HG03196 (cell line): ENCODE measurements around the gene RPS21.
A peak's percentile ranks its signal among the peaks of the same experiment; 100 is the strongest.

Experiments used
- ATAC-seq: cut with Tn5 transposase; IDR thresholded peaks from one replicate; pipeline ENCODE4 v1.9.1; 2021; ENCODE audit not compliant: unreplicated experiment

RPS21 gene

DNA sequence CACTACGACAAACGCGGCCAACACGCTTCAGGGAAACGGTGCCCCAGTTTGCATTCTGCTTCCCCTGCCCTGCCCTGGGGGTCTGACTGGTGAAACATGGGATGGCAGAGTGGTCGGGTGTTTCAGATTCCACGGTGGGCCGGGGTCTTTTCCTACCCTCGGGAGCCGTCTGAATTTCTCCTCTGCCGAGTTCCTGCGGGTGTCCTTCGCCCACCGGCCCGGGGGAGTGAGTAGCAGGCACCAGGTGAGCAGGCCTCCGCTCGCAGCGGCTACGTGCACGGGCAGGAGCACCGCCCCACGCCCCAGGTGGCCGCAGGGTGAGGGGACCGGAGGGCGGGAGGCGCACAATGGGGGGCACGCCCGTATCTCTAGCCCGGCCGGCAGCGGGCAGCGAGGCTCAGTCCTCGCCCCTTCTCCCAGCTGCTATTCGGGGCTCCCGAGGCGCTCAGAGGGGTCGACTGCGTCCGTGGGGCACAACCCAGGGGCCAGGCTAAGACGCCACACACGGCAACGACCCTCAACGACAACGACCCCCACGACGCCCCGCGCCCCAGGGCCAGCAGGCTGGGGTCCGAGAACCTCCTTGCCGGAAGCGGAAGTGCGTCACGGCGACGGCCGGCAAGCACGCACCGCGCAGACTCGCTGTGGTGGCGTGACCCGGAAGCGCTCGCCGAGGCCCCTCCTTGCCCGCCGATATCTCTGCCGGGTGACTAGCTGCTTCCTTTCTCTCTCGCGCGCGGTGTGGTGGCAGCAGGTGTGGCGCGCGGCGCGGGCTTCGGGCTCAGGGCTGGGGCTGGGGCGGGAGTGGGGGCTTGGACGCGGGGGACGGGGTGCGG, at the start of gene RPS21:
Gene RPS21 (plus strand): TSS at position 721 of the 836 bp plus-strand sequence. CDS start 236 bp downstream, outside the sequence.
- ATAC-seq: peak; percentile 76

GRCh38 chr20:62337558-62338293, 49.2 kb upstream of the RPS21 start:
- no peak for ATAC-seq

DNA sequence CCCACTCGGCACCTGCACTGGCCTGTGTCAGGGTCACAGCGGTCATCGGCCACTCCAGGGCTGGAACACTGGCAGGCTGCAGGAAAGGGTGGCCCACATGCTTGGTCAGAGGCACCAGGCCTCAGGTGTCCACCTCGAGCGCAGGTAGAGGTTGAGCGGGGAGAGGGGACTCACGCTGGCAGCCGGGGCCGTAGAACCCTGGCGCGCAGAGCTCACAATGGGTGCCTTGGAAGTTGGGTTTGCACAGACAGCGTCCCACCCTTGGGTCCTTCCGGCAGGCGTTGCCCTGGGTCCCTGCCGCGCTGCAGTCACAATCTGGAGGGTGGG, 48.6 kb upstream of the RPS21 start:
- no peak for ATAC-seq

- peak; percentile 65 for ATAC-seq
Observed at GRCh38 chr20:62339647-62340062, 47.2 kb upstream of the RPS21 start.

DNA sequence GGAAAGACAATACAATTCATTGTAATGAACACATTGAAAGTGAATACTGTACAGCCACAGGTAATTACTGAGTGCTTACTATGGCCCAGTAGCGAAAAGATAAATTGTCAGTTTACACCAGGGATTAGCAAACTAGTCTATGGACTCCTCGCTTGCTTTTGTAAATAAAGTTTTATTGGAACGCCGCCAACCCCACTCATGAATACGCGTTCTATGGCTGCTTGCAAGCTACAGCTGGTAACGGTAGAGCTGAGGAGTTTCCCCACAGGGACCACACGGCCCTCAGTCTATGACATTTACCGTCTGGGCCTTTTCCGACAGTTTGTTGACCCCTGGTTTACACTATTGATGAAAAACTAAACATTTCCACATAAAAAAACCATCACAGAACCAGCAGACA, 44.0 kb upstream of the RPS21 start:
- no peak for ATAC-seq

- ATAC-seq: no peak
Observed at GRCh38 chr20:62344092-62344491, 42.8 kb upstream of the RPS21 start.

DNA sequence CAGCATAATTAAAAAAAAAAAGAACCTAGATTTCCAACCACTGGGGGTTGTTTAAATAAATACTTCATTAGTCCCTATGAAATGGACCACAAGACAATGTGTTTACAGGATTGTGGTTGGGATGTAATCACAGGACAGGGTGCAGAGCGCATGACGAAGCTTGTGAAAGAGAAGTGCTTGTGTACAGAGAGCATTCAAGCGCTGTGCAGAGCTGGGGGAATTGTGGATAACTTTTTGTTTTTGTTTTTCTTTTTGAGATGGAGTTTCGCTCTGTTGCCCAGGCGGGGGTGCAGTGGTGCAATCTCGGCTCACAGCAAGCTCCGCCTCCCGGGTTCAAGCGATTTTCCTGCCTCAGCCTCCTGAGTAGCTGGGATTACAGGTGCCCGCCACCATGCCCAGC, 42.1 kb upstream of the RPS21 start:
- no peak for ATAC-seq

DNA sequence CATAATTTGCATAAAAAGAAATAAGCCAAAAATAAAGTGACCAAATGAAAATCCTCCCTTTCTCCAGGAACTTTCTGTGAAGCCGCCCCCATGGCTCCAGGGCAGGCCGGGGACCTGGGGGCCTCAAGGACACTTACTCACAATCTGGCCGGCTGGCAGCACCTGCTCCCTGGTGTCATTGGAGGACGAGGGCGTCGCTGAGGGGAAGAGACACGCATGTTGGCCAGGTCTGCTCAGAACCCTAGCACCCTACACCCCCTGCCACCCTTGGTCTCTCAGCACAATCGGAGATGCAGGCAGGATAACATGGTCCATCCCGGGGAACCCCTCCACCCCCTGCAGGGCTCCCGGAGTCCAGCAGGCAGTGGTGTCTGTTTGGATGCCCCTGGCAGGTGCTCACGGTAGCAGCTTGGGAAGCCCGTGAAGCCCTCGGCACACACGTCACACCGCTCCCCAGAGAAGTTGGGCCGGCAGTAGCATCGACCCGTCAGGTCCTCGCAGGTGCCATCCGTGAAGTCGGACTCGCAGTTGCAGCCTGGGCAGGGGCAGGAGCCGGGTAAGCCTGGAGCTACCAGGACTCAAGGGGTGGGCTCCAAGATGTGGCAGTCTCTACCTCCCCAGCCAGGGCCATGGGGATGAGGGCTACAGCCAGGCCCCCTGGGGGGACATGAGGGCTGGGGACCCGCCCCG, 41.1 kb upstream of the RPS21 start:
- no peak for ATAC-seq

DNA sequence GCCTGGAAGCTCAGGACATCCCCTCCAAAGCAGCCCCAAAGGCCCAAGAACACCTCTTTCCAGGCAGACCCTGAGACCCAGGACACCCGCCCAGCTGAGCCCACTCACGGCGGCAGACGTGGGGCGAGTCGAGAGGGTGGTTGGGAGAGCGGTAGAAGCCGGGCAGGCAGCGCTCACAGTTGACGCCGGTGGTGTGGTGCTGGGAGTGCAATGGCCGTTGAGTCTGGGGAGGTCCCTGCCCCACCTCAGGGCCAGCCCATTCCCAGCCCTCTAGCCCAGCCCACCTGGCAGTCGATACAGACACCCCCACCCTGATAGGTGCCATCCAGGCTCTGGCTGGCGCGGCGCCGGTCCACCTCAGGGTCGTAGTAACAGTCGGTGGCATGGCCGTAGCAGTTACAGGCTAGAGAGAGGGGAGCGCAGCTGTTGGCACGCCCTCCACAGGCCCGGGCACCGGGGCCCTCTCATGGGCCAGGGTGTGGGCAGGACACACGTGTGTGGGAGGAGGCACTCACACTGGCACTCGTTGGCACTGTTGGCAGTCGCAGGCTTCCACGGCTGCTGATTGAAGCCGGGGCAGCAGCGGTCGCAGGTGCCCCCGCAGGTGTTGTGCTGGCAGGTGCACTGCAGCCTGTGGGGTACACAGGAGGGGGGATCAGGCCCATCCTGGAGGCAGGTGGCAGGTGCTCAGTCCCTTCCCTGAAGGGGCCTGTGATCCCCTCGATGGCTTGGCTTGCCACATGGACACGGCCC, 40.3 kb upstream of the RPS21 start:
- no peak for ATAC-seq

- no peak for ATAC-seq
Observed at GRCh38 chr20:62347151-62347404, 39.8 kb upstream of the RPS21 start.

DNA sequence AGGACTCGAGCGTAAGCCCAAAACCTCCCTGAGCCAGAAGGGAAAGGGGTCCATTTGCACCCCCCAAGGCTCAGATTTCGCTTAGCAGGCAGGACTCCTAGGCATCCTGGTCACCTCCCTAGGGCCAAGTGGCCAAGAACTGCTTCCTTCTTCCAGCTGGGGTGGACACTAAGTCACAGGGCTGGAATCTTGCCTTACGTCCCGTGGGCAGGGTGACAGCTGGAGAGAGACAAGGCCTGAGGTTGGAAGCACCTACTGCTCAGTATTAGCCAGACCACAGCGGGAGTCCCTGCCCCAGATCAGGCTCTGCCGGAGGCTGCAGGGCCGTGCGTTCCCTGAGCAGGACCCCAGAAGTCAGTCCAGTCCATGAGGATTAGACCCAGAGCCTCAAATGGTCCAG, 39.5 kb upstream of the RPS21 start:
- ATAC-seq: no peak

GRCh38 chr20:62348604-62349003, 38.3 kb upstream of the RPS21 start:
- no peak for ATAC-seq

GRCh38 chr20:62349556-62350097, 37.3 kb upstream of the RPS21 start:
- ATAC-seq: no peak

- no peak for ATAC-seq
Observed at GRCh38 chr20:62350098-62350628, 36.7 kb upstream of the RPS21 start.

DNA sequence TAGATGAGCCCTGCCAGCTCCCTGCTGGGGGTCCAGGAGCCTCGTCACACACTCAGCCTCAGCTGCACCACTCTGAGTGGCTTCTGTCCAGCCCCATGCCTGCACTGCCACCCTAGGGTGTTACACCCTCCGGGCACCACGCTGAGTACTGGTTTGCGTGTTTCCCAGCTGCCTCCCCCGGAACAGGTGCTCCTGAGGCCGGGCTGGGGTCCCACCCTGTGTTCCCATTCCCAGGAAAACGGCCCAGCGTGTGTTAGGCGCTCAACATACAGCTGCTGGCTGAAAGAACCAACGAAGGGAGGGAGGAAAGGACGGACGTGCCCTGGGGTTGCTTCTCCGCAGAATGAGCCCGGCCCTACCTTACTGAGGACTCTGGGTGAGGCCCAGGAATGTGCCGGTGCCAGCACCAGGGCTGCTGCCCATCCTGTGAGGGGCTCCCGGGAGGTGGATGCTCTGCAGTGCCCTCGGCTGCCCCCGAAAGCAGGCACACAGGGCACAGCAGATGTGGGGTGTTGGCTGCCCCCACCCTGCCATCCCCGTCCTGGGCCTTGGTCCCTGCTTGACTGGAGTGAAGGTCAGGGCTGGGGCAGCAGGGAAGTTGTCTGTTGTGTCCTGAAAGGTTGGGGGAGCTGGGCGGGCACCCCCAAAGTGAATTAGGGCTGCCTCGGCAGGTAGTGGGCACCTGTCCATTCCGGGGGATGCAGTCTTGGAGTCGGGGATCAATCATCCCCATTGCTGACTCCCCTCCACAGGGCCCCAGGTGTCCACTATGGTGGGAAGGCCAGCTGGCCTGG, 36.1 kb upstream of the RPS21 start:
- no peak for ATAC-seq

DNA sequence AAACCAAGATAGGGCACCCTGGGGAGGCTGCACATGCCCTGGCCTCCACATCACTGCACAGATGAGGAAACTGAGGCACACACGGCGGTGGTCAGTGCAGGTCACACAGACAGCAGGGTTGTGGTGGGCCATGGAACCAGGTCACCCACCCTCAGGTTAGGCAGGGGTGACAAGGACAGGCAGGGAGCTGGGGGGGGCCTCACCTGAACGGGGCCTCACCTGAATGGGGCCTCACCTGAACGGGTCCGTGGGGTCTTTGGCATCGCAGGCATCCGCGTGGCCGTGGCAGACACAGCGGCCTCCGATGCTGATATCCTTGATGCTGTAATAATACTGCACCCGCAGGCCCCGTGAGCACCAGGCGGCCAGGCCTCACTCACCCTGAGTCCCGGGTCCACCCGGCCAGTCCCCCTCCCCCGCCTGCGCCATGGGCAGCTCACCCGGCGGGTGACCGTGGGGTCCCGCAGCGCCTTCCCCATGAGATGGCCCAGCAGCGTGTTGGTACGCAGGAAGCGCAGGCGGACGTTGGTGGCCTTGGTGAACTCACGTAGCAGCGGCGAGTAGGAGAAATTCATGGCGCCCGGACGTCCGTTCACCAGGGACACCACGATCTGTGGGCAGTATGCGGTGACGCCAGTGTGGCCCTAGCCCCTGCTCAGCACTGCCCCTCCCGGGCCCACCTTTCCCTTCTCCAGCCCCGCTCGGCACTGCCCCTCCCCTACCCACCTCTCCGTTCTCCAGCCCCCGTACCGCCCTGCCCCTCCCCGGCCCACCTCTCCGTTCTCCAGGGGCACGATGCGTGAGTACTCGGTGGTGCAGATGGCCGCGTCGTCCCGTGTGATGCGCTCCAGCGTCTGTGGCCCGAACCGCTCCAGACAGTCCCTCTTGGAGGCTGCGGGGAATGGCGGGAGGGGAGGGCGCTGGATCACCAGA, 35.2 kb upstream of the RPS21 start:
- no peak for ATAC-seq

GRCh38 chr20:62352402-62353288, 34.3 kb upstream of the RPS21 start:
- ATAC-seq: no peak
